IPS DF 6.9 (cell line): ENCODE results near the gene ZNF814.
"Not testable (repeated sequence)": the region's sequence is repeated elsewhere in the genome, so short reads cannot be mapped to it uniquely, and the experiment has no call there.

ENCODE experiments used
- DNase-seq: peaks from one replicate; pipeline ENCODE4 v3.0.0-alpha.2; 2013; ENCODE audit warnings: low read depth, low spot score
- H3K27ac ChIP-seq: one replicate; pipeline ENCODE4 v1.5.1; 2013; ENCODE audit warnings: low read length, control low read depth
- H3K27me3 ChIP-seq: 2 replicates; pipeline ENCODE4 v1.6.1; 2013; ENCODE audit warnings: mild to moderate bottlenecking, low read length; ENCODE audit not compliant: control insufficient read depth, insufficient read depth
- H3K36me3 ChIP-seq: 2 replicates; pipeline ENCODE4 v1.6.1; 2013; ENCODE audit warnings: low read length; ENCODE audit not compliant: control insufficient read depth, insufficient read depth
- H3K4me1 ChIP-seq: 2 replicates; pipeline ENCODE4 v1.6.1; 2013; ENCODE audit warnings: low read length; ENCODE audit not compliant: control insufficient read depth, insufficient read depth
- H3K4me3 ChIP-seq: 2 replicates; pipeline ENCODE4 v1.5.1; 2013; ENCODE audit warnings: mild to moderate bottlenecking, low read length
- H3K9me3 ChIP-seq: 2 replicates; pipeline ENCODE4 v1.6.1; 2013; ENCODE audit warnings: low read length, inconsistent platforms; ENCODE audit not compliant: control insufficient read depth, insufficient read depth
- WGBS: extraction: QIAGEN DNeasy Blood & Tissue Kit; methylation state at CpG from one replicate; pipeline ENCODE4 v1.1.7; 2013; ENCODE audit warnings: mixed read lengths, missing lambda C conversion rate; ENCODE audit not compliant: insufficient read length, insufficient coverage; 5-methylcytosine and 5-hydroxymethylcytosine counted together

Gene ZNF814

GRCh38 chr19:57900311-57900710, 11.5 kb upstream of the ZNF814 start:
- Histone ChIP-seq H3K4me3 (no peak overlapping the region), H3K36me3 (no peaks in the 10 kb centered on the region), H3K9me3 (no peaks in the 10 kb centered on the region), H3K27ac (no peak overlapping the region), H3K27me3 (no peaks in the 10 kb centered on the region), H3K4me1 (no peaks in the 10 kb centered on the region)
- WGBS = no CpG with 5 or more reads among the region's 5 CpGs
- no peak for DNase-seq

GRCh38 chr19:57890706-57891105, 1.9 kb upstream of the ZNF814 start:
- H3K36me3 ChIP-seq, H3K27ac ChIP-seq, H3K4me1 ChIP-seq, H3K27me3 ChIP-seq, H3K9me3 ChIP-seq, H3K4me3 ChIP-seq, DNase-seq: not testable (repeated sequence)
- no CpG with 5 or more reads among the region's 3 CpGs for WGBS

- H3K9me3 ChIP-seq = no peaks in the 10 kb centered on the region
- H3K4me1 ChIP-seq = peaks cover 2% of the 10 kb centered on the region; the same call in 1 of the 2 replicates
- H3K36me3 ChIP-seq = peaks cover 3% of the 10 kb centered on the region; the same call in 1 of the 2 replicates
- WGBS = no CpG with 5 or more reads among the region's 8 CpGs
- no peak for DNase-seq
- H3K4me3 ChIP-seq = peak overlapping the region; percentile 93
- no peaks in the 10 kb centered on the region for H3K27me3 ChIP-seq
- H3K27ac ChIP-seq = peak overlapping the region; percentile 39
Observed at GRCh38 chr19:57888107-57888559, 704 bp downstream of the ZNF814 start.

- no peaks in the 10 kb centered on the region for H3K9me3 ChIP-seq
- peak overlapping the region; percentile 23 for H3K27ac ChIP-seq
- WGBS = no CpG with 5 or more reads among the region's 6 CpGs
- peak; percentile 73 for DNase-seq
- peak overlapping the region; percentile 93; the same call in 1 of the 2 replicates for H3K4me3 ChIP-seq
- peaks cover 2% of the 10 kb centered on the region; the same call in 1 of the 2 replicates for H3K4me1 ChIP-seq
- peaks cover 3% of the 10 kb centered on the region; the same call in 1 of the 2 replicates for H3K36me3 ChIP-seq
- no peaks in the 10 kb centered on the region for H3K27me3 ChIP-seq
Observed at GRCh38 chr19:57887195-57887941, 1.5 kb downstream of the ZNF814 start.

GRCh38 chr19:57886046-57886445, 2.8 kb downstream of the ZNF814 start:
- H3K4me3 ChIP-seq = no peak overlapping the region
- no peaks in the 10 kb centered on the region for H3K9me3 ChIP-seq
- peaks cover 2% of the 10 kb centered on the region; the same call in 1 of the 2 replicates for H3K4me1 ChIP-seq
- no CpG with 5 or more reads among the region's 3 CpGs for WGBS
- no peak overlapping the region for H3K27ac ChIP-seq
- H3K36me3 ChIP-seq = peaks cover 3% of the 10 kb centered on the region; the same call in 1 of the 2 replicates
- H3K27me3 ChIP-seq = no peaks in the 10 kb centered on the region
- DNase-seq = no peak

- not testable (repeated sequence) for H3K4me1 ChIP-seq, H3K27me3 ChIP-seq, DNase-seq, H3K27ac ChIP-seq, H3K4me3 ChIP-seq, H3K9me3 ChIP-seq
- peaks cover 32% of the 10 kb centered on the region for H3K36me3 ChIP-seq
- no CpG with 5 or more reads among the region's 8 CpGs for WGBS
Observed at GRCh38 chr19:57873883-57874799, 14.7 kb downstream of the ZNF814 start.

- peaks cover 35% of the 10 kb centered on the region for H3K36me3 ChIP-seq
- peaks cover 3% of the 10 kb centered on the region for H3K9me3 ChIP-seq
- no peaks in the 10 kb centered on the region for H3K4me1 ChIP-seq
- no peak for DNase-seq
- no peak overlapping the region for H3K4me3 ChIP-seq
- no peak overlapping the region for H3K27ac ChIP-seq
- no peaks in the 10 kb centered on the region for H3K27me3 ChIP-seq
Observed at GRCh38 chr19:57872450-57872849, 16.4 kb downstream of the ZNF814 start.

GRCh38 chr19:57870225-57870624, 18.6 kb downstream of the ZNF814 start:
- Histone ChIP-seq H3K9me3 (peaks cover 3% of the 10 kb centered on the region), H3K4me3 (no peak overlapping the region), H3K27ac (no peak overlapping the region), H3K36me3 (peaks cover 26% of the 10 kb centered on the region), H3K4me1 (no peaks in the 10 kb centered on the region), H3K27me3 (no peaks in the 10 kb centered on the region)
- no CpG with 5 or more reads among the region's 2 CpGs for WGBS
- no peak for DNase-seq

GRCh38 chr19:57869655-57870054, 19.2 kb downstream of the ZNF814 start:
- H3K27me3 ChIP-seq, H3K9me3 ChIP-seq, H3K4me1 ChIP-seq, DNase-seq, H3K4me3 ChIP-seq, H3K27ac ChIP-seq: not testable (repeated sequence)
- no CpG with 5 or more reads among the region's 6 CpGs for WGBS
- H3K36me3 ChIP-seq = peaks cover 25% of the 10 kb centered on the region

GRCh38 chr19:57867868-57868492, 20.9 kb downstream of the ZNF814 start:
- peaks cover 1% of the 10 kb centered on the region for H3K9me3 ChIP-seq
- WGBS = no CpG with 5 or more reads among the region's 7 CpGs

More at GRCh38 chr19:57867868-57868492, 20.9 kb downstream of the ZNF814 start:
- DNase-seq = no peak
- Histone ChIP-seq H3K27ac (no peak overlapping the region), H3K27me3 (no peaks in the 10 kb centered on the region), H3K36me3 (peaks cover 12% of the 10 kb centered on the region; the same call in 1 of the 2 replicates), H3K4me3 (no peak overlapping the region), H3K4me1 (no peaks in the 10 kb centered on the region)
